NT2/D1 (cell line): ENCODE measurements around the gene WDR43.

ENCODE experiments used
- SUZ12 ChIP-seq: IDR thresholded peaks from 2 replicates; pipeline ENCODE4 v1.6.1; 2011; ENCODE audit not compliant: insufficient read length, insufficient read depth; ENCODE audit errors: extremely low read depth
- YY1 ChIP-seq: IDR thresholded peaks from 2 replicates; pipeline ENCODE4 v1.6.1; 2011; ENCODE audit not compliant: insufficient read length, insufficient read depth
- ZNF274 ChIP-seq: IDR thresholded peaks from 2 replicates; pipeline ENCODE4 v1.6.1; 2011; ENCODE audit warnings: mild to moderate bottlenecking, low read depth, low read length

GRCh38 chr2:28929581-28929980 lies 35.1 kb downstream of the WDR43 start:
- TF ChIP-seq ZNF274 (no peak), YY1 (no peak), SUZ12 (no peak)
